Epithelial cell of esophagus (primary cell): ENCODE measurements around the gene SPA17.
A peak's percentile ranks its signal among the peaks of the same experiment; 100 is the strongest.

ENCODE experiments used
- DNase-seq: peaks from one replicate; pipeline ENCODE4 v3.0.0; 2010; ENCODE audit warnings: low read depth
- H3K4me3 ChIP-seq: 2 replicates; pipeline ENCODE4 v1.5.1; 2011; ENCODE audit warnings: mild to moderate bottlenecking, low read length, control low read depth
- CTCF ChIP-seq: IDR thresholded peaks from 2 replicates; pipeline ENCODE4 v1.5.1; 2011; ENCODE audit warnings: low read depth, mild to moderate bottlenecking, low read length, control low read depth, inconsistent platforms; ENCODE audit not compliant: insufficient read depth; ENCODE audit errors: missing control alignments

SPA17 gene

GRCh38 chr11:124646148-124646547 is 27.6 kb upstream of the SPA17 start:
- TF ChIP-seq CTCF: no peak
- H3K4me3 ChIP-seq: no peak overlapping the region
- no peak for DNase-seq

- DNase-seq: no peak
- no peak for TF ChIP-seq CTCF
- no peak overlapping the region for H3K4me3 ChIP-seq
These were observed 25.1 kb upstream of the SPA17 start for GRCh38 chr11:124648610-124649009.

GRCh38 chr11:124656774-124657630 is 16.7 kb upstream of the SPA17 start:
- no peak overlapping the region for H3K4me3 ChIP-seq
- peak; percentile 62 for DNase-seq
- TF ChIP-seq CTCF: no peak

GRCh38 chr11:124657904-124658303 is 15.8 kb upstream of the SPA17 start:
- no peak for TF ChIP-seq CTCF
- no peak for DNase-seq

GRCh38 chr11:124658501-124658900 is 15.2 kb upstream of the SPA17 start:
- H3K4me3 ChIP-seq: no peak overlapping the region
- DNase-seq: no peak
- TF ChIP-seq CTCF: no peak

More at GRCh38 chr11:124657904-124658303, 15.8 kb upstream of the SPA17 start:
- no peak overlapping the region for H3K4me3 ChIP-seq

GRCh38 chr11:124658986-124659385 is 14.7 kb upstream of the SPA17 start:
- TF ChIP-seq CTCF: no peak
- no peak for DNase-seq
- no peak overlapping the region for H3K4me3 ChIP-seq

GRCh38 chr11:124661553-124661952 is 12.2 kb upstream of the SPA17 start:
- DNase-seq: no peak
- no peak for TF ChIP-seq CTCF
- no peak overlapping the region for H3K4me3 ChIP-seq
